B cell (primary cell): Measurements from ENCODE around the gene TOM1L2. TPM values are rescaled to one million over a fixed set of nuclear protein-coding genes. Genes with fewer than 3 reads are reported as not detected.

Source experiments
- ATAC-seq: fragments of 200-7000 bp; cut with Tn5 transposase; one replicate; pipeline ENCODE4 v1.10.0; 2021; ENCODE audit warnings: low read depth, mild to moderate bottlenecking, moderate number of reproducible peaks, moderate library complexity
- CTCF ChIA-PET: fragments of 350-600 bp; sonication (Branson Sonifier 250); formaldehyde crosslinking; loops from one replicate; lab custom pipeline; 2021; ENCODE audit warnings: antibody characterized with exemption, inconsistent platforms; lab: Charles Lee
- POLR2A ChIA-PET: fragments of 350-600 bp; sonication (Branson Sonifier 250); formaldehyde crosslinking; loops from one replicate; lab custom pipeline; 2021; ENCODE audit warnings: antibody characterized with exemption; lab: Charles Lee
- DNase-seq: peaks from one replicate; pipeline ENCODE4 v3.0.0; 2013
- H2AFZ ChIP-seq: 2 replicates; pipeline ENCODE4 v1.6.1; 2012; ENCODE audit warnings: mild to moderate bottlenecking, low read depth, low read length; ENCODE audit not compliant: insufficient read depth, poor library complexity, severe bottlenecking
- H3K27ac ChIP-seq, 2 donors: 1 replicate in 1 of 2; 2 replicates in 1 of 2; pipeline ENCODE4 v1.5.1; 2012 to 2013; ENCODE audit warnings: low read length in 2 of 2, mild to moderate bottlenecking in 2 of 2, moderate library complexity in 1 of 2
- H3K27me3 ChIP-seq, 4 experiments: fragments of 200-600 bp in 1 of 4; sonication (generic) in 1 of 4; replicated peaks in 1 of 4; 1 replicate in 2 of 4; 2 replicates in 2 of 4; pipeline versions ENCODE4 v1.6.1 to v1.7.0; 2013 to 2016; ENCODE audit warnings: low read length in 3 of 4, mild to moderate bottlenecking in 2 of 4, mixed read lengths in 1 of 4, moderate library complexity in 1 of 4; ENCODE audit not compliant: insufficient read depth in 4 of 4, control insufficient read depth in 3 of 4; ENCODE audit errors: control extremely low read depth in 1 of 4
- H3K36me3 ChIP-seq, 2 experiments: replicated peaks in 1 of 2; 1 replicate in 1 of 2; 2 replicates in 1 of 2; pipeline versions ENCODE4 v1.6.1 to v1.7.1; 2013; ENCODE audit warnings: low read length in 1 of 2; ENCODE audit not compliant: insufficient read depth in 2 of 2, control insufficient read depth in 1 of 2; ENCODE audit errors: control extremely low read depth in 1 of 2, extremely low read depth in 1 of 2
- H3K4me1 ChIP-seq, 2 donors: fragments of 200-600 bp in 1 of 2; sonication (generic) in 1 of 2; 1 replicate in 1 of 2; 2 replicates in 1 of 2; pipeline versions ENCODE4 v1.5.1 to v1.6.1; 2013 to 2017; ENCODE audit warnings: low read length in 2 of 2; ENCODE audit not compliant: control insufficient read depth in 2 of 2, insufficient read depth in 2 of 2
- H3K4me2 ChIP-seq: replicated peaks from 2 replicates; pipeline ENCODE3; 2012; ENCODE audit warnings: mild to moderate bottlenecking, low read depth, low read length; ENCODE audit not compliant: poor library complexity, severe bottlenecking
- H3K4me3 ChIP-seq, 5 experiments: fragments of 200-600 bp in 1 of 5; sonication (generic) in 1 of 5; 1 replicate in 3 of 5; 2 replicates in 2 of 5; pipeline versions ENCODE4 v1.5.1 to v1.7.0; 2011 to 2016; ENCODE audit warnings: low read length in 4 of 5, mild to moderate bottlenecking in 4 of 5, low read depth in 2 of 5, control low read depth in 1 of 5, moderate library complexity in 1 of 5; ENCODE audit not compliant: insufficient read depth in 1 of 5; ENCODE audit errors: control extremely low read depth in 1 of 5, extremely low read depth in 1 of 5
- H3K79me2 ChIP-seq: fragments of 200-600 bp; sonication (generic); one replicate; pipeline ENCODE4 v1.6.0; 2016; ENCODE audit warnings: low read length; ENCODE audit not compliant: control insufficient read depth, insufficient read depth
- H3K9ac ChIP-seq: fragments of 200-600 bp; sonication (generic); 2 replicates; pipeline ENCODE4 v1.6.1; 2017; ENCODE audit warnings: mild to moderate bottlenecking, low read length, moderate library complexity
- H3K9me3 ChIP-seq, 3 donors: one replicate each; pipeline versions ENCODE4 v1.6.1 to v1.7.1; 2013; ENCODE audit warnings: low read length in 2 of 3; ENCODE audit not compliant: control insufficient read depth in 2 of 3, insufficient read depth in 1 of 3; ENCODE audit errors: control extremely low read depth in 1 of 3
- H4K20me1 ChIP-seq: 2 replicates; pipeline ENCODE4 v1.6.0; 2012; ENCODE audit warnings: mild to moderate bottlenecking, low read length; ENCODE audit not compliant: insufficient read depth, control insufficient read depth, poor library complexity, severe bottlenecking
- H3K27ac Mint-ChIP-seq: one replicate; pipeline ENCODE4 v1.8.0; 2021; ENCODE audit warnings: mixed read lengths
- H3K27me3 Mint-ChIP-seq: one replicate; pipeline ENCODE4 v1.8.0; 2021; ENCODE audit warnings: mixed read lengths
- H3K4me1 Mint-ChIP-seq: one replicate; pipeline ENCODE4 v1.8.0; 2021; ENCODE audit warnings: mixed read lengths
- H3K4me3 Mint-ChIP-seq: one replicate; pipeline ENCODE4 v1.8.0; 2021; ENCODE audit warnings: mixed read lengths
- H3K9me3 Mint-ChIP-seq: one replicate; pipeline ENCODE4 v1.8.0; 2022; ENCODE audit warnings: mixed read lengths; ENCODE audit not compliant: insufficient read depth
- EZH2 ChIP-seq: IDR thresholded peaks from 2 replicates; pipeline ENCODE4 v1.6.1; 2012; ENCODE audit warnings: borderline replicate concordance, low read depth, mild to moderate bottlenecking, moderate library complexity, low read length; ENCODE audit not compliant: insufficient read depth, poor library complexity, severe bottlenecking
- WGBS: methylation state at CpG from one replicate; pipeline ENCODE4 v1.1.5; 2013; ENCODE audit warnings: missing lambda C conversion rate; ENCODE audit not compliant: insufficient coverage; 5-methylcytosine and 5-hydroxymethylcytosine counted together
- intact Hi-C: fragments of 100-400 bp; cut with micrococcal nuclease; formaldehyde crosslinking; loops from one replicate; pipeline ENCODE4 v1.10.0; 2022
- polyA plus RNA-seq: library from polyadenylated mRNA; depleted of rRNA; stranded (reverse); fragments of >200 nt; gene quantifications from 2 replicates; pipeline ENCODE4 v1.2.3, GENCODE V29; 2012
- total RNA-seq, 2 donors: library from RNA; stranded (reverse); fragments of 120-200 nt in 1 of 2; gene quantifications; 1 replicate in 1 of 2; 2 replicates in 1 of 2; pipeline versions ENCODE4 v1.2.3 to v1.2.4, GENCODE V29; 2013 to 2022
- TF ChIP-seq, protein P1 (sequence below): fragments of 200-600 bp; IDR thresholded peaks from one replicate; pipeline ENCODE4 v1.8.0; 2022; ENCODE audit warnings: antibody characterized with exemption, mild to moderate bottlenecking

Gene TOM1L2
- total and polyA plus RNA-seq, 2 donors (not counting 1 experiment from before 2014, with no cell fraction given) = 25.1 to 29.7 TPM

DNA sequence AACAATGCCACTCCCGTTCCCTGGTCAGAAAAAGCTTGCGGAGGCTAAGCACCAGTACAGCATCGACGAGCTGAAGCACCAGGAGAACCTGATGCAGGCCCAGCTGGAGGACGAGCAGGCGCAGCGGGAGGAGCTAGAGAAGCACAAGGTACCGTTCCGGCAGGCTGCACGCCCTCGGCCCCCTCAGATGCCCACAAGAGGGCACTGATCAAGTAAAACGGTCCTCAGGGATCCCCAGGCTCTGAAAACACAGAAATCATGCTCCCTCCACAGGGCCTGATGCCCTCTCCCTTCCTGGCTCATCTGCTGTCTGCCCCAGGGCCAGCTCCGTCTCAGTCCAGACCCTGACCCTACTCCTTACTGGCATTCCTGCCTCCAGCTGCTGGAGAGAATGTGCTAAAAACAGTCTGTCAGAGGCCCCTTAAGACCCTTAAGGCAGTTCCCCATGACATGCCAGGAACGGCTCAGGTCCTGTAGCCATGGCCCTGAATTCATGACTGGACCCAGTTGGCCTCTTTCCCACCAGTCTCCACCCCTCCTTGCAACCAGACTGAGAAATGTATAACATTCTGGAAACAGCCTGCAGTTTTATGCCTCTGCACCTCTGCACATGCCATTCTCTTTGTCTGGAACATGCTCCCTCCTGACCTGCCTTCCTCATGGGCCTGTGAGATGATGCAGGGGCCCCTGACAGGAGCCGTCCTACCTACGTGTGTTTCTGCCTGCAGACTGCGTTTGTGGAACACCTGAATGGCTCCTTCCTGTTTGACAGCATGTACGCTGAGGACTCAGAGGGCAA, 22.3 kb upstream of the TOM1L2 start:
- H3K4me3 Mint-ChIP-seq = no peak overlapping the region
- H4K20me1 ChIP-seq = no peaks in the 10 kb centered on the region
- intact Hi-C loops = no loop called here
- H3K4me2 ChIP-seq = no peak overlapping the region
- no peak for ATAC-seq
- no peak overlapping the region for H3K9ac ChIP-seq
- POLR2A ChIA-PET = no interaction called here
- no peaks in the 10 kb centered on the region for H3K36me3 ChIP-seq
- H3K27me3 Mint-ChIP-seq = no peaks in the 10 kb centered on the region
- no peaks in the 10 kb centered on the region for H3K27me3 ChIP-seq
- H2AFZ ChIP-seq = no peak overlapping the region
- 68% methylated on average over 18 of the region's 18 CpGs for WGBS
- H3K79me2 ChIP-seq = no peaks in the 10 kb centered on the region
- no peaks in the 10 kb centered on the region for H3K4me1 Mint-ChIP-seq
- H3K27ac Mint-ChIP-seq = no peak overlapping the region
- H3K9me3 ChIP-seq = no peaks in the 10 kb centered on the region
- H3K9me3 Mint-ChIP-seq = no peaks in the 10 kb centered on the region
- no peaks in the 10 kb centered on the region for H3K4me1 ChIP-seq
- H3K27ac ChIP-seq = no peak overlapping the region
- no peak for DNase-seq
- CTCF ChIA-PET = interaction anchor here (0.7 kb wide), 1 partner anchor 39 kb away, joined by 3 read pairs; no protein-coding TSS in a partner anchor
- no peak overlapping the region for H3K4me3 ChIP-seq
- TF ChIP-seq, protein P1, sequence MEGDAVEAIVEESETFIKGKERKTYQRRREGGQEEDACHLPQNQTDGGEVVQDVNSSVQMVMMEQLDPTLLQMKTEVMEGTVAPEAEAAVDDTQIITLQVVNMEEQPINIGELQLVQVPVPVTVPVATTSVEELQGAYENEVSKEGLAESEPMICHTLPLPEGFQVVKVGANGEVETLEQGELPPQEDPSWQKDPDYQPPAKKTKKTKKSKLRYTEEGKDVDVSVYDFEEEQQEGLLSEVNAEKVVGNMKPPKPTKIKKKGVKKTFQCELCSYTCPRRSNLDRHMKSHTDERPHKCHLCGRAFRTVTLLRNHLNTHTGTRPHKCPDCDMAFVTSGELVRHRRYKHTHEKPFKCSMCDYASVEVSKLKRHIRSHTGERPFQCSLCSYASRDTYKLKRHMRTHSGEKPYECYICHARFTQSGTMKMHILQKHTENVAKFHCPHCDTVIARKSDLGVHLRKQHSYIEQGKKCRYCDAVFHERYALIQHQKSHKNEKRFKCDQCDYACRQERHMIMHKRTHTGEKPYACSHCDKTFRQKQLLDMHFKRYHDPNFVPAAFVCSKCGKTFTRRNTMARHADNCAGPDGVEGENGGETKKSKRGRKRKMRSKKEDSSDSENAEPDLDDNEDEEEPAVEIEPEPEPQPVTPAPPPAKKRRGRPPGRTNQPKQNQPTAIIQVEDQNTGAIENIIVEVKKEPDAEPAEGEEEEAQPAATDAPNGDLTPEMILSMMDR = no peak
- no peak for TF ChIP-seq EZH2

DNA sequence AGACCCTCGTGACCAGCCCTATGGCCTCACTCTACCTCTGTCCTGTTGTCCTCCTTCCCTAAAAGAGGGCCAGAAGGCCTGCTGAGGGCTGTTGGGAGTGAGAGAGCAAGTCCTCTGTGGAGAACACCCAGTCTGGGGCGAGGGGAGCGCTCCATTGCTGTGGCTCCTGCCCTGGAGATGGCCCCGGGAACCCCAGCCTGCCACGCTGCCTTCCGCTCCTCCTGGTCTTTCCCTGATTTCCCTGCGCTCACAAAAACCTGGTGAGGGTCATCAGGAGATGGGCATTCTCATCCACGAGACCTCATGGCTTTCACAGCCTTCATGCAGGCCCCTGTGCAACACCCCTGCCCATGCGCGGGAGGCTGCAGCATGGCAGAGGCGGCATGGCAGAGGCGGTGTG, 21.7 kb upstream of the TOM1L2 start:
- TF ChIP-seq EZH2 = no peak
- TF ChIP-seq, protein P1 = no peak
- CTCF ChIA-PET = interaction anchor here (0.7 kb wide), 1 partner anchor 40 kb away, joined by 3 read pairs; no protein-coding TSS in a partner anchor
- intact Hi-C loops = no loop called here

More for the DNA sequence above, 21.7 kb upstream of the TOM1L2 start:
- no peak overlapping the region for H3K4me3 ChIP-seq
- Mint-ChIP-seq H3K4me3 (no peak overlapping the region), H3K9me3 (no peaks in the 10 kb centered on the region), H3K27ac (no peak overlapping the region), H3K27me3 (no peaks in the 10 kb centered on the region), H3K4me1 (no peaks in the 10 kb centered on the region)
- H3K27me3 ChIP-seq = no peaks in the 10 kb centered on the region
- no peaks in the 10 kb centered on the region for H3K36me3 ChIP-seq
- H3K27ac ChIP-seq = no peak overlapping the region
- no peaks in the 10 kb centered on the region for H4K20me1 ChIP-seq
- H3K79me2 ChIP-seq = no peaks in the 10 kb centered on the region
- 96% methylated on average over 11 of the region's 12 CpGs for WGBS
- H3K9ac ChIP-seq = no peak overlapping the region
- H2AFZ ChIP-seq = no peak overlapping the region
- ATAC-seq (no peak), DNase-seq (no peak)
- no peak overlapping the region for H3K4me2 ChIP-seq
- no peaks in the 10 kb centered on the region for H3K9me3 ChIP-seq
- H3K4me1 ChIP-seq = no peaks in the 10 kb centered on the region
- POLR2A ChIA-PET = no interaction called here
